NT2/D1 (cell line): ENCODE results near the gene ABI2.

ENCODE experiments used
- SUZ12 ChIP-seq: IDR thresholded peaks from 2 replicates; pipeline ENCODE4 v1.6.1; 2011; ENCODE audit not compliant: insufficient read length, insufficient read depth; ENCODE audit errors: extremely low read depth
- YY1 ChIP-seq: IDR thresholded peaks from 2 replicates; pipeline ENCODE4 v1.6.1; 2011; ENCODE audit not compliant: insufficient read length, insufficient read depth

DNA sequence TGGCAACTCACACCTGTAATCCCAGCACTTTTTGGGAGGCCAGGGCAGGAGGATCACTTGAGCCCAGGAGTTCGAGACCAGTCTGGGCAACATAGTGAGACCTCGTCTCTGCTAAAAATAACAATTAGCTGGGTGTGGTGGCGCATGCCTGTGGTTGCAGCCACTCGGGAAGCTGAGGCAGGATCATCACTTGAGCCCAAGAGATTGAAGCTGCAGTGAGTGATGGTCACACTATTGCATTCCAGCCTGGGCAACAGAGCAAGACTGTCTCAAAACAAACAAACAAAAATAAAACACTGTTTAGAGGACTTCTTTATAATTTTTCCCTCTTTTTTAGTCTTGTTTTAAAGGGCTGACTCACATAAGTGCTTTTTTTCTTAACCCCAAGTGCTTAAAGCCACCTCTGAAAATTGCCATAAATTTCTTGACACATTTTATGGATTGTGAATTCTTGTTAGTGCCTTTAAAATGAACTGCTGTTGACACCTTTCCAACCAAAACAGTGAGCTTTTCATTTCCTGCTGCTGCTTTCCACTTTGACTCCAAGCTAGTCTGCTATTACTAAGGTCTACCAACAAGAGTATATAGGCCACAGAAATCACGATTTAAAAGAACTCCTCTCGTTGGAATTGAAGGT lies 47.6 kb upstream of the ABI2 start:
- TF ChIP-seq SUZ12, result no peak
- no peak for TF ChIP-seq YY1
